Measurements from ENCODE around the gene HES5. TPM values are rescaled to one million over a fixed set of nuclear protein-coding genes. Genes with fewer than 3 reads are reported as not detected.
A peak's percentile ranks its signal among the peaks of the same experiment; 100 is the strongest.
"Not testable (repeated sequence)": the region's sequence is repeated elsewhere in the genome, so short reads cannot be mapped to it uniquely, and the experiment has no call there.

HES5 gene, protein sequence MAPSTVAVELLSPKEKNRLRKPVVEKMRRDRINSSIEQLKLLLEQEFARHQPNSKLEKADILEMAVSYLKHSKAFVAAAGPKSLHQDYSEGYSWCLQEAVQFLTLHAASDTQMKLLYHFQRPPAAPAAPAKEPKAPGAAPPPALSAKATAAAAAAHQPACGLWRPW
- under 1 TPM in 2 of 4 donors, not detected in 2; 0.19 to 0.33 TPM for total RNA-seq

GRCh38 chr1:2529784-2530512 lies at the start of gene HES5:
Gene HES5, minus strand, starts transcription at chr1:2530263. Its CDS starts 99 bp downstream, at chr1:2530164.
- intact Hi-C loops (cut with DNase I), result loop anchor here (5.0 kb wide), 1 partner anchor 118 kb away; the partner anchor contains the start of gene PEX10
- peak within 1 kb of the TSS; percentile 42 to 57 (median 44) for H3K4me3 ChIP-seq
- WGBS, result 2% methylated on average over 18 of the region's 91 CpGs
- no peaks in the 10 kb centered on the region for H3K36me3 ChIP-seq
- peak within 1 kb of the TSS in 3 of 4 donors; percentile 30 to 34 (median 31) for H3K27ac ChIP-seq (replicated peaks in 1 of 4)
- H3K9me3 ChIP-seq, result no peaks in the 10 kb centered on the region
- H3K27me3 ChIP-seq, result peaks cover 7 to 76% (median 40%) of the 10 kb centered on the region in 4 donors
- DNase-seq (ENCODE audit: extremely low spot score), result no peak
- peaks cover 54 to 67% (median 57%) of the 10 kb centered on the region in 4 donors for H3K4me1 ChIP-seq
- TF ChIP-seq POLR2A (IDR thresholded peaks at IDR 0.05; ENCODE audit: low read depth) (no peak), EP300 (IDR thresholded peaks at IDR 0.05) (no peak), POLR2AphosphoS5 (IDR thresholded peaks at IDR 0.05) (no peak)
- TF ChIP-seq, protein P1, sequence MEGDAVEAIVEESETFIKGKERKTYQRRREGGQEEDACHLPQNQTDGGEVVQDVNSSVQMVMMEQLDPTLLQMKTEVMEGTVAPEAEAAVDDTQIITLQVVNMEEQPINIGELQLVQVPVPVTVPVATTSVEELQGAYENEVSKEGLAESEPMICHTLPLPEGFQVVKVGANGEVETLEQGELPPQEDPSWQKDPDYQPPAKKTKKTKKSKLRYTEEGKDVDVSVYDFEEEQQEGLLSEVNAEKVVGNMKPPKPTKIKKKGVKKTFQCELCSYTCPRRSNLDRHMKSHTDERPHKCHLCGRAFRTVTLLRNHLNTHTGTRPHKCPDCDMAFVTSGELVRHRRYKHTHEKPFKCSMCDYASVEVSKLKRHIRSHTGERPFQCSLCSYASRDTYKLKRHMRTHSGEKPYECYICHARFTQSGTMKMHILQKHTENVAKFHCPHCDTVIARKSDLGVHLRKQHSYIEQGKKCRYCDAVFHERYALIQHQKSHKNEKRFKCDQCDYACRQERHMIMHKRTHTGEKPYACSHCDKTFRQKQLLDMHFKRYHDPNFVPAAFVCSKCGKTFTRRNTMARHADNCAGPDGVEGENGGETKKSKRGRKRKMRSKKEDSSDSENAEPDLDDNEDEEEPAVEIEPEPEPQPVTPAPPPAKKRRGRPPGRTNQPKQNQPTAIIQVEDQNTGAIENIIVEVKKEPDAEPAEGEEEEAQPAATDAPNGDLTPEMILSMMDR (IDR thresholded peaks at IDR 0.05), result no peak

DNA sequence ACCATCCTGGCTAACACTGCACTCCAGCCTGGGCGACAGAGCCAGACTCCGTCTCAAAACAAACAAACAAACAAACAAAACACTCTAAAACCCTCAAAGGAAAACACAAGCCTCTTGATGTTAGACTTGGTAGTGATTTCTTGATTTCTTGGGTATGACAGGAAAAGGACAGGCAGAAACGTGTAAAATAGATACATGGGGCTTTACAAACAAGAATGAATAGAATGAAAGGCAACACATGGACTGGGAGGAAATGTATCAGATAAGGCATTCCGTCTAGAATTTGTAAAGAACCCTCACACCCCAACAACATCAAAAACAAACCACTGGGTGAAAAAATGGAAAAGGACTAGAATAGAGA lies 48.7 kb upstream of the HES5 start:
- no peak overlapping the region for H3K4me3 ChIP-seq
- no peaks in the 10 kb centered on the region for H3K36me3 ChIP-seq
- TF ChIP-seq EP300 (IDR thresholded peaks at IDR 0.05) (no peak), POLR2AphosphoS5 (IDR thresholded peaks at IDR 0.05) (no peak), POLR2A (IDR thresholded peaks at IDR 0.05; ENCODE audit: low read depth) (no peak)
- TF ChIP-seq, protein P1 (IDR thresholded peaks at IDR 0.05), result no peak
- H3K4me1 ChIP-seq, result peaks cover 14 to 21% (median 20%) of the 10 kb centered on the region in 4 donors
- H3K9me3 ChIP-seq, result no peaks in the 10 kb centered on the region
- intact Hi-C loops (cut with DNase I), result loop anchor here (2.0 kb wide), 1 partner anchor 22 kb away; the partner anchor contains the start of gene TNFRSF14
- WGBS, result 47% methylated on average over 4 of the region's 4 CpGs
- H3K27me3 ChIP-seq, result peaks cover 0 to 45% (median 7%) of the 10 kb centered on the region in 4 donors
- DNase-seq (ENCODE audit: extremely low spot score), result no peak
- peak overlapping the region; percentile 44 to 77 (median 70) for H3K27ac ChIP-seq (replicated peaks in 1 of 4)

DNA sequence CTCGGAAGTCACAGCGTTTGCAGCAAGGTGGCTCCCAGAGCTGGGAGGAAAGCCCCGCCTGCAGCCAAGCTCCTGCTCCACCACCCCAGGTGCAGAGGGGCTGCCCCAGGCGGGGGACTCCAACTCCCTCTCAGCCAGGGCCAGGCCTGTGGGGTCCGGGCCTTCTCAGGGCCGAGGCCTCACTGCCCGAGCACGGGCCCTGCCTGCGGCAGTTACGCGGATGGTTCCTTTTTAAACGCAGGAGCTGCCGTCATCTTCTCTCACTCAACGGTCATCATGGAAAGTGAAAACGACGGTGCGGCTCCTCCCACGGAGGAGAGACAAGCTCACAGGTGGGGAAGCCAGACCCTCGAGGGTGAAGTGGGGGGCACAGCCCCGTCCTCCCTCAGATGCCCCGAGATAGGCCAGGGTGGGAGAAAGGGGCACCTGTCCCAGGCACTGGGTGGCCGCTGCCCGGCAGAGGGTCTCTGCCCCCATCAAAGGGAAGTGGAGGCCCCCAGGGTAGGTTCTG lies 47.6 kb upstream of the HES5 start:
- intact Hi-C loops (cut with DNase I), result loop anchor here (2.0 kb wide), 1 partner anchor 21 kb away; the partner anchor contains the start of gene TNFRSF14
- not testable (repeated sequence) for DNase-seq (ENCODE audit: extremely low spot score); H3K36me3 ChIP-seq; H3K9me3 ChIP-seq
- Histone ChIP-seq H3K4me1 (peaks cover 14 to 20% (median 15%) of the 10 kb centered on the region in 4 donors), H3K27me3 (peaks cover 0 to 54% (median 7%) of the 10 kb centered on the region in 4 donors), H3K27ac (replicated peaks in 1 of 4) (peak overlapping the region; percentile 44 to 77 (median 70)), H3K4me3 (peak overlapping the region in 3 of 4 donors; percentile 2 to 34 (median 7))
- 100% methylated on average over 2 of the region's 23 CpGs for WGBS

DNA sequence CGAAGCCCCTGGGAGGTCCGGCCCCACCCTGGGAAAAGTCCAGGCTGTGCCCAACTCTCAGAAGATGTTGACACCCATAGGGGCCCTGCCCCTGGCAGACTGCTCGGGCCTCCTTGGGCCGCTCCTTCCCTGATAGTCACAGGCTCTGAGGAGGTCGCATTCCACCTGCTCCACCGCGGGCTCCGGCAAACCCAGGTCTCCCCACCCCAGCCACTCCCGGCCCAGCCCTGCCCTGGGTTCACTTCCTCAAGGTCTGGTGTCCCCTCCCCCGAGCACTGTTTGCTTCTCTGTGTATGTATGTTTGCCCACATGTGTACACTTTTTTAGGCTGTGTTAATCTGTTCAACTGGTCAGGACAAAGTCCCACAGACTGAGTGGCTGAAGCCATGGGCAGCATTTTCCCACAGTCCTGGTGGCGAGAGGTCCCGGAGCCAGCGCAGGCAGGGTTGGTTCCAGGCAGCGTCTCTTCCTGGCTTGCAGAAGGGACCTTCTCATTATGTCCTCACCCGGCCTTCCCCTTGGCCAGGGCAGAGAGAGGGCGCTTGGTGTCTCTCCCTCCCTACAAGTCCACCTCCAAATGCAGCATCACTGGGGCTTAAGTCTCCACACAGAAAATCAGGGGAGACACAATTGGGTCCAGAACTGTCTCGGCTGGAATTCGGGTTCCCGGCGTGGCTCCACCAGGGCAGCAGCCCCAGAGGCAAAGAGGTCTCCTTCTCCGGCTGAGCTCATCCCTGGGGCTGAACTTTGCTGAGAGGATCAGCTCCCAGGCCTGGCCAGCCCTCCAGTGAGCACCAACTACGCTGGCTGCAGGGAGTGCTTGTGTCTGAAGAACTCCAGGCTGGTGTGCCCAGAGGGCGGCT lies 46.0 kb upstream of the HES5 start:
- intact Hi-C loops (cut with DNase I), result no loop called here
- peaks cover 0 to 63% (median 7%) of the 10 kb centered on the region in 4 donors for H3K27me3 ChIP-seq
- no peak for TF ChIP-seq EP300 (IDR thresholded peaks at IDR 0.05)

GRCh38 chr1:2574350-2574749 lies 44.3 kb upstream of the HES5 start:
- WGBS, result 76% methylated on average over 9 of the region's 9 CpGs
- Histone ChIP-seq H3K27ac (replicated peaks in 1 of 4) (no peak overlapping the region), H3K4me1 (peaks cover 14 to 20% (median 15%) of the 10 kb centered on the region in 4 donors), H3K27me3 (peaks cover 0 to 61% (median 7%) of the 10 kb centered on the region in 4 donors), H3K9me3 (peaks cover 0 to 6% (median 3%) of the 10 kb centered on the region in 4 donors), H3K36me3 (no peaks in the 10 kb centered on the region), H3K4me3 (no peak overlapping the region)
- intact Hi-C loops (cut with DNase I), result no loop called here
- TF ChIP-seq POLR2A (IDR thresholded peaks at IDR 0.05; ENCODE audit: low read depth) (no peak), EP300 (IDR thresholded peaks at IDR 0.05) (no peak), POLR2AphosphoS5 (IDR thresholded peaks at IDR 0.05) (no peak)
- TF ChIP-seq, protein P1 (IDR thresholded peaks at IDR 0.05), result no peak
- DNase-seq (ENCODE audit: extremely low spot score), result no peak

More for the DNA sequence above, 46.0 kb upstream of the HES5 start:
- Histone ChIP-seq H3K9me3 (peaks cover 0 to 6% (median 3%) of the 10 kb centered on the region in 4 donors), H3K4me3 (no peak overlapping the region), H3K4me1 (peaks cover 14 to 20% (median 15%) of the 10 kb centered on the region in 4 donors), H3K36me3 (no peaks in the 10 kb centered on the region), H3K27ac (replicated peaks in 1 of 4) (peak overlapping the region in 3 of 4 donors; percentile 38 to 67 (median 67))
- 67% methylated on average over 14 of the region's 23 CpGs for WGBS
- DNase-seq (ENCODE audit: extremely low spot score), result no peak
